ENCODE results near the gene RMC1.
"Not testable (repeated sequence)": the region's sequence is repeated elsewhere in the genome, so short reads cannot be mapped to it uniquely, and the experiment has no call there.

Gene RMC1

GRCh38 chr18:23536204-23536603, 32.9 kb downstream of the RMC1 start:
- DNase-seq = no peak

DNA sequence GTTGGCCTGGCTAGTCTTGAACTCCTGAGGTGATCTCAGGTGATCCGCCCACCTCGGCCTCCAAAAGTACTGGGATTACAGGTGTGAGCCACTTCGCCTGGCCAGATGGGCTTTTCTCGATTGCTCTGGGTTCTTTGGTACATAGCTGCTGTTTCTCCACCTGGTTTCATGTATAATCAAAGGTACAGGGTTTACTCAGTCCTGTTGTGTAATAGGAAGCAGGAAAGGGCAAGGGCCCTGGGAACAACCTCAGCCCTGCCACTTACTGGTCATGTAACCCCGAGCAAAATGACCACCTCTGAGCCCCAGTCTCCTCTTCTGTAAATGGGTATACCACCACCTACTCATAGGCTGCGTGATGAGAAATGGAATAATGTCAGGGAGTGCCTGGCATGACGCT, 34.0 kb downstream of the RMC1 start:
- DNase-seq = no peak

DNA sequence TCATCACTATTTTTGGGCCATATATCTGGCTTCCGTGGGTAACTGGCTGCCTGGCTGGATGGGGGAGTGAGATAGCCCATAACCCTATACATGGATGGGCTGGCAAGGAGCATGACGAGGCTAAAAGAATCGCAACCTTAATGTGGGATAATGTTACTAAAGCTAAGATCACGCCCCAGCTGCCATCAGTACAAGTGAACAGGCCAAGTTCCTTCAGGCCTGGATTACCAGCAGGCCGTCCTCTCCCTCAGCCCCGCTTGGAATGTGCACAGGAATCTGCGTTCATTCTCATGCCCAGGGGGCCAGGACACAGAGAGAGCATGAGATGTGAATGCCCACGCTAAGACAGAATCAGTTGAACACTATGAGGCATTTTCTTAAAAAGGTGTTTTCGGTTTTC, 34.7 kb downstream of the RMC1 start:
- no peak for DNase-seq

- DNase-seq = peak; percentile 27
Observed at GRCh38 chr18:23538870-23539269, 35.6 kb downstream of the RMC1 start.

- DNase-seq = no peak
Observed at GRCh38 chr18:23539296-23539695, 36.0 kb downstream of the RMC1 start.

GRCh38 chr18:23539911-23540525, 36.7 kb downstream of the RMC1 start:
- DNase-seq = no peak

- peak; percentile 7 for DNase-seq
Observed at GRCh38 chr18:23540867-23541266, 37.6 kb downstream of the RMC1 start.

DNA sequence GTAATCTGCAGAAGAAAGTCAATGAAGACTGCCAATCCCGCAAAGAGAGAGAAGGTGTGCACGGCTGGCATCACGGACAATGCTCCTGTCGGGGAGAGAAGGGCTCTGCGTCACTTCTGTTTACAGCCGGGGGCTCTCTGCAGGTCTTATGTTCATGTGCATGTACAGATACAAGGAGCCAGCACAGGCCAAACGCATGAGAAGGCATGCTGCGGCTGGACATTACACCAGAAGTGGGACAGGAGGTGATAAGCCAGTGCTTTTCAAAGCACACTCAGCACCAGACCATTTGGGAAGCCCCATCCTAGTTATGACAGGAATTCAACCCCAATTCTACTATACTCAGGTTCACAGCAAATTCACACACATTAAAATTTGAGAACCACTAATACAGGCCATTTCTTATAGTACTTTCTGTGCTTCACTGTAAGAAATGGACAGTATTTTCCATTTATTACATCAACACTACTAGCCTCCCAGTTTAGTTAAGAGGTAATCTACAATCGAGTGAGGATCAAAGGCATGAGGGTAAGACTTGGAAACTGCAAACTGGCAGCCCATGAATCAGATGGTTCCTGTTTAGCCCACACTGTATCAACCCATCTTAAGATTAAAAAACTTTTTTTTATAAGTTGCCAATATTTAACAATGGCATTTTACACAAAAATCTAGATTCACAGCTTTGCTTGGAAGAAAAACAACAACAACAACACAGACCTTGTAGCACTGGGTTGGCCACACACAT, 38.2 kb downstream of the RMC1 start:
- DNase-seq = no peak

DNA sequence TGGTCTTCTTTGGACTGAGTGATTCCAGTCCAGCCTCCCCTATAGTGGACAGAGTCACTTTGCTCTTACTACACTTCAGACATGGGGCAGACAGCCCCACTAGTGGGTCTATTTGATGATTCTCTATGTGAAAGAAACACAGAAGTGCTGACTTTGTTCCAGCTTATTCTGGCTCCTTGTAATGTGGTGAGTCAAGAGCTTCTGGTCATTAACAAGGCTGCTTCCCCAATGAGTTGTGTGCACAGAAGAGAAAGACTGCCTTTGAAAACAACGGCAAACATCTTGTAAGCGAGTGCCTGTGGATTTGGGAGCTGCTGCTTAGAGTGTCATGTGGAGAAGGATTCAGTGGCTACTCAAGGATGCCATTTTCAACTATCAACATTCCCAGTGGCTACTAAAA, 39.1 kb downstream of the RMC1 start:
- no peak for DNase-seq

DNA sequence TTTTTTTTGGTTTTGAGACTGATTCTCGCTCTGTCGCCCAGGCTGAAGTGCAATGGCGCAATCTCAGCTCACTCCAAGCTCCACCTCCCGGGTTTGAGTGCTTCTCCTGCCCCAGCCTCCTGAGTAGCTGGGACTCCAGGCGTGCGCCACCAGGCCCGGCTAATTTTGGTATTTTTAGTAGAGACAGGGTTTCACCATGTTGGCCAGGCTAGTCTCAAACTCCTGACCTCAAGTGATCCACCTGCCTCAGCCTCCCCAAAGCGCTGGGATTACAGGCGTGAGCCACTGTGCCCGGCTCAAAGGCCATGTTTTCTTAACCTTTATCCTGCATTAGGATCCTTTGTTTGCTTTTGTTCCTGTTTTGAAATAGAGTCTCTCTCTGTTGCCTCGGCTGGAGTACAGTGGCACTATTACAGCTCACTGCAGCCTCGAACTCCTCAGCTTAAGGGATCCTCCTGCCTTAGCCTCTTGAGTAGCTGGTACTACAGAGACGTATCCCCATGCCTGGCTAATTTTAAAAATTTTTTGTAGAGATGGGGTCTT, 42.0 kb downstream of the RMC1 start:
- DNase-seq = no peak

DNA sequence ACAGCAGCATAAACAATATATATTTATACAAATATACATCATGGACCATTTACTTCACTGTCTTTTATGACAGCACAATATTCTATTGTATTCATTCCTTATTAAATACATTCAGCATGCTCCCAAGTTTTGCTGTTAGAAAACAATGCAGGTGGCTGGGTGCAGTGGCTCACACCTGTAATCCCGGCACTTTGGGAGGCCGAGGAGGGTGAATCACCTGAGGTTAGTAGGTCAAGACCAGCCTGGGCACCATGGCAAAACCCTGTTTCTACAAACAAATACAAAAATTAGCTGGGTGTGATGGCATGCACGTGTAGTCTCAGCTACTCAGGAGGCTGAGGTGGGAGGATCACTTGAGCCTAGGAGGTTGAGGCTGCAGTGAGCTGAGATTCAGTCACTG, 44.0 kb downstream of the RMC1 start:
- DNase-seq = no peak

DNA sequence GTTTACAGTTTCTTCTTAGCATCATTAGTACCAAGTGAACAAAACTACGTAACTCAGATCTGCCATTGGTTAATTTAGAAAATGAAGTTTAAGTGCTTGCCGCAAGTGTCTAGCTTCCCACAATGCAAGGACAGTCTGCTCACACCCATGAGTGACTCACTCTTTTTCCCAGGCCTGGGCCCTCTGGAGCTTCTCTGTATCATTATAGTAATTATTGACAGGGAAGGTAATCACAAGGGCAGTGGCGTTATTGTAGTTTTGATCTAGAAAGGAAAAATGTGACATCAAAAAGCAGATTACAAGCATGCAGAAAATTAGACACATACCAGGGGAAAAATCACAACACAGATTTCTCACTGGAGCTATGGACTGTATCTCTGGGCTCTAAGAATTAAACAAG, 44.5 kb downstream of the RMC1 start:
- no peak for DNase-seq

- no peak for DNase-seq
Observed at GRCh38 chr18:23548275-23548674, 45.0 kb downstream of the RMC1 start.

DNA sequence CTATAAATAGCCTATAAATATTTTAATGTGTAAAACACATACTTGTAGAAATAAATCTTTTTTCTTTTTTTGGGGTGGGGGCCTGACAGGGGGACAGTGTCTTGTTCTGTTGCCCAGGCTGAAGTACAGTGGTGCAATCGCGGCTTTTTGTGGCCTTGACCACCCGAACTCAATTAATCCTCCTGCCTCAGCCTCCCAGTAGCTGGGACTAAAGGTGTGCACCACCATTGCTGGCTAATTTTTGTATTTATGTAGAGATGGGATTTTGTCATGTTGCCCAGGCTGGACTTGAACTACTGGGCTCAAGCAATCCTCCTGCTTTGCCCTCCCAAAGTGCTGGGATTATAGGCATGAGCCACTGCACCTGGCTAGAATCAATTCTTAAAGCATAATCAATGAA, 45.4 kb downstream of the RMC1 start:
- DNase-seq = no peak

GRCh38 chr18:23550898-23551297, 47.6 kb downstream of the RMC1 start:
- no peak for DNase-seq

- DNase-seq = no peak
Observed at GRCh38 chr18:23551978-23552377, 48.7 kb downstream of the RMC1 start.

- no peak for DNase-seq
Observed at GRCh38 chr18:23552505-23552904, 49.2 kb downstream of the RMC1 start.

DNA sequence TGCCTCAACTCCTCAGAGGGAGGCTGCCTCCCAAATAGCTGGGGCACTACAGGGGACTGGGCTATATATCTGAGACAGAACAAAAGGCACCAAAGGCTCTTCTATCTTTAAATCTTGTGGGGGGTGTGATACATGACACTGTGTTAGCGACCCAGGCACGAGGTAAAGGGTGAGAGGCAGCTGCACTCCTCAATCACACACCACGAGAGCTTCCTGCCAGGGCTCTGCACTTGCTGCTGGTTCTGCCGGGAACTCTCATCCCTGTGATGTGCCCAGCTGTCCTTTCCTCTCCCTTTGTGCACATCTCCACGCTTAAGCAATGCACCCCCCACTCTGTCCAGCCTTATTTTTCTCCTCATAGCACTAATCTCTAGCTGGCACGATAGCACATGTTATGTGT, 50.6 kb downstream of the RMC1 start:
- DNase-seq = no peak

GRCh38 chr18:23556145-23556780, 53.0 kb downstream of the RMC1 start:
- no peak for DNase-seq

DNA sequence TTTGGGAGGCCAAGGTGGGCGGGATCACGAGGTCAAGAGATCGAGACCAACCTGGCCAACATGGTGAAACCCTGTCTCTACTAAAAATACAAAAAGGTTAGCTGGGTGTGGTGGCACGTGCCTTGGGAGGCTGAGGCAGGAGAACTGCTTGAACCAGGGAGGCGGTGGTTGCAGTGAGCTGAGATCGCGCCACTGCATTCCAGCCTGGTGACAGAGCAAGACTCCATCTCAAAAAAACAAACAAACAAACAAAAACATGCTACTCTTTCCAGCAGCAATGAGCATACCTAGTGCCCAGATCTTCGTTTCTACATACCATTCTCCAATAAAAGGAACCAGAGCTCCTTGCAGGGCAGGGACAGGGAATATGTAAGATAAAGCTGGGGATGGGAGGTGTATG, 54.2 kb downstream of the RMC1 start:
- not testable (repeated sequence) for DNase-seq

DNA sequence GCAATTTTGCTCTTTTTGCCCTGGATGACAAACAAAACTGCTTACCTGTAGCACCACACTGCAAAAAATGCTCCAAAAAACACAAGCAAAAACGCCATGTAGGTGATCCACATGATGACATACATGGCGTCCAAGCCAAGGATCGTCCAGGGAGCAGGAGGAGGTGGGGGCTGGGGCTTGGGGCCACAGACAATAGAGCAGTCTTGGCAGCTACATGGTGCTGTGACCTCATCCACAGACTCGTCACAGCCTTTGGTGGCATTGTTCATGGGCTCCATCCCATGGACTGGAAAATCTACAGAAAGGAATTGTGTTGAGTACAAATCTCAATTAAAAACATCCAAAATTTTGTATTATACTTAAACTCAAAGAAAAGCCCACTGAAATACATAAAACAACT, 56.9 kb downstream of the RMC1 start:
- DNase-seq = no peak

- DNase-seq = peak; percentile 33
Observed at GRCh38 chr18:23563377-23564043, 60.2 kb downstream of the RMC1 start.

GRCh38 chr18:23565916-23566547, 62.7 kb downstream of the RMC1 start:
- no peak for DNase-seq

All from NCI-H226 (cell line).